Progenitor cell of endocrine pancreas (in vitro differentiated cells): ENCODE results near the gene H3-3A. TPM values are rescaled to one million over a fixed set of nuclear protein-coding genes. Genes with fewer than 3 reads are reported as not detected.

Experiments used
- DNase-seq: peaks from one replicate; pipeline ENCODE4 v3.0.0; 2021; ENCODE audit warnings: low spot score; ENCODE audit not compliant: unreplicated experiment
- H3K27ac Mint-ChIP-seq: 2 replicates; pipeline ENCODE4 v1.8.0; 2021; ENCODE audit warnings: mild to moderate bottlenecking, moderate library complexity, mixed read lengths
- H3K27me3 Mint-ChIP-seq: 2 replicates; pipeline ENCODE4 v1.8.0; 2021; ENCODE audit warnings: mixed read lengths
- H3K36me3 Mint-ChIP-seq: 2 replicates; pipeline ENCODE4 v1.8.0; 2022; ENCODE audit warnings: mixed read lengths; ENCODE audit not compliant: insufficient read depth
- H3K4me1 Mint-ChIP-seq: 2 replicates; pipeline ENCODE4 v1.8.0; 2021; ENCODE audit warnings: low read depth, mixed read lengths
- H3K4me3 Mint-ChIP-seq: 2 replicates; pipeline ENCODE4 v1.8.0; 2021; ENCODE audit warnings: low read depth, mild to moderate bottlenecking, moderate library complexity, mixed read lengths
- H3K9me3 Mint-ChIP-seq: 2 replicates; pipeline ENCODE4 v1.8.0; 2021; ENCODE audit warnings: low read depth, mixed read lengths
- CTCF ChIP-seq: fragments of 200-600 bp; sonication (generic); IDR thresholded peaks from one replicate; pipeline ENCODE4 v1.5.0; 2021; ENCODE audit warnings: antibody characterized with exemption, mild to moderate bottlenecking; ENCODE audit not compliant: unreplicated experiment
- long read RNA-seq: library from polyadenylated mRNA; unstranded; transcript quantifications from one replicate; pipeline ENCODE4 v2.0.0, GENCODE V29; 2020
- total RNA-seq: library from RNA; stranded (reverse); gene quantifications from 2 replicates; pipeline ENCODE4 v1.2.1, GENCODE V29; 2021

H3-3A gene
- 1,238 and 1,313 TPM in 2 replicates for total RNA-seq
- long read RNA-seq, transcript H3F3A-203 (4 exons, 1,088 nt): major isoform, 412 of 422 reads
- long read RNA-seq, partial matches to known transcripts: 0 of 422 reads
- long read RNA-seq, other reads (novel, unspliced or antisense): 9 of 422 reads

GRCh38 chr1:226062558-226063223 lies at the start of gene H3-3A:
Gene H3-3A, plus strand, starts transcription at chr1:226062716. Its CDS starts 1,636 bp downstream, at chr1:226064352.
- Mint-ChIP-seq H3K36me3 (peaks cover 24% of the 10 kb centered on the region), H3K27ac (peak within 1 kb of the TSS; percentile 100), H3K4me1 (peaks cover 33% of the 10 kb centered on the region), H3K4me3 (peak within 1 kb of the TSS; percentile 100), H3K9me3 (no peaks in the 10 kb centered on the region), H3K27me3 (no peaks in the 10 kb centered on the region)
- DNase-seq: peak; percentile 97
- TF ChIP-seq CTCF: peak; percentile 9

GRCh38 chr1:226017070-226017469 lies 45.4 kb upstream of the H3-3A start:
- Mint-ChIP-seq H3K36me3 (no peaks in the 10 kb centered on the region), H3K4me3 (no peak overlapping the region), H3K9me3 (no peaks in the 10 kb centered on the region), H3K4me1 (peaks cover 2% of the 10 kb centered on the region), H3K27me3 (peaks cover 4% of the 10 kb centered on the region), H3K27ac (no peak overlapping the region)
- DNase-seq: no peak
- no peak for TF ChIP-seq CTCF

- Mint-ChIP-seq H3K4me3 (no peak overlapping the region), H3K4me1 (peaks cover 2% of the 10 kb centered on the region), H3K36me3 (no peaks in the 10 kb centered on the region), H3K9me3 (no peaks in the 10 kb centered on the region), H3K27me3 (peaks cover under 1% of the 10 kb centered on the region), H3K27ac (no peak overlapping the region)
- no peak for TF ChIP-seq CTCF
- no peak for DNase-seq
Observed at GRCh38 chr1:226019572-226019971, 42.9 kb upstream of the H3-3A start.

- DNase-seq: no peak
- no peak for TF ChIP-seq CTCF
- no peaks in the 10 kb centered on the region for H3K36me3 Mint-ChIP-seq
- peaks cover 2% of the 10 kb centered on the region for H3K4me1 Mint-ChIP-seq
- no peaks in the 10 kb centered on the region for H3K27me3 Mint-ChIP-seq
- H3K9me3 Mint-ChIP-seq: no peaks in the 10 kb centered on the region
- no peak overlapping the region for H3K4me3 Mint-ChIP-seq
- H3K27ac Mint-ChIP-seq: no peak overlapping the region
Observed at GRCh38 chr1:226021401-226021800, 41.1 kb upstream of the H3-3A start.

- H3K27ac Mint-ChIP-seq: no peak overlapping the region
- H3K4me3 Mint-ChIP-seq: no peak overlapping the region
- no peaks in the 10 kb centered on the region for H3K27me3 Mint-ChIP-seq
- H3K4me1 Mint-ChIP-seq: peaks cover 2% of the 10 kb centered on the region
- H3K9me3 Mint-ChIP-seq: no peaks in the 10 kb centered on the region
- DNase-seq: no peak
- no peaks in the 10 kb centered on the region for H3K36me3 Mint-ChIP-seq
- TF ChIP-seq CTCF: no peak
Observed at GRCh38 chr1:226021801-226022200, 40.7 kb upstream of the H3-3A start.
